Breast epithelium (tissue), 3 donors: ENCODE measurements around the gene DAZAP2.

Experiments
- POLR2A ChIP-seq: fragments of 450-650 bp; IDR thresholded peaks from one replicate; pipeline ENCODE4 v1.6.1; 2016; ENCODE audit warnings: antibody characterized with exemption, mild to moderate bottlenecking, moderate library complexity
- TF ChIP-seq, protein P1 (sequence below), 3 donors: fragments of 450-650 bp; IDR thresholded peaks; one replicate each; pipeline ENCODE4 v1.5.1; 2016 to 2017; ENCODE audit warnings: antibody characterized with exemption in 3 of 3, mild to moderate bottlenecking in 3 of 3, moderate library complexity in 3 of 3

DNA sequence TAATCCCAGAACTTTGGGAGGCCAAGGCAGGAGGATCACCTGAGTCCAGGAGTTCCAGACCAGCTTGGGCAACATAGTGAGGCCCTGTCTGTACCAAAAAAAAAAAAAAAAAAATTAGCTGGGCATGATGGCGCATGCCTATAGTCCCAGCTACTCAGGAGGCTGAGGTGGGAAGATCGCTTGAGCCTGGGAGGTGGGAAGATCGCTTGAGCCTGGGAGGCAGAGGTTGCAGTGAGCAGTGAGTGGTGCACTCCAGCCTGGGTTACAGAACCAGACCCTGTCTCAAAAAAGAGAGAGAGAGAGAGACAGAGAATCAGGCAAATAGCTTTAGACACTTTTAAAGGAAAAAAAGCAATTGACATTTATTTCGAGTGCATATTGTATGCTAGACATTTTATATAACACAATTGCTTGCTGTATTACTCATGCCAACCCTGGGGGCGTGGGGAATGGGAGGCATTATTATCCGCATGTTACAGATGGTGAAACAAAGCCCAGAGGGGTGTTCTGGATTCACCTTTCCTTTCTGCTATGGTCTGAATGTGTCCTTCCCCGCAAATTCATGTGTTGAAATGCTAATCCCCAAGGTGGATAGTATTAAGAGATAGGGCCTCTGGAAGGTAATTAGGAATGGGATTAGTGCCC is 30.5 kb upstream of the DAZAP2 start:
- TF ChIP-seq POLR2A: no peak
- TF ChIP-seq, protein P1, sequence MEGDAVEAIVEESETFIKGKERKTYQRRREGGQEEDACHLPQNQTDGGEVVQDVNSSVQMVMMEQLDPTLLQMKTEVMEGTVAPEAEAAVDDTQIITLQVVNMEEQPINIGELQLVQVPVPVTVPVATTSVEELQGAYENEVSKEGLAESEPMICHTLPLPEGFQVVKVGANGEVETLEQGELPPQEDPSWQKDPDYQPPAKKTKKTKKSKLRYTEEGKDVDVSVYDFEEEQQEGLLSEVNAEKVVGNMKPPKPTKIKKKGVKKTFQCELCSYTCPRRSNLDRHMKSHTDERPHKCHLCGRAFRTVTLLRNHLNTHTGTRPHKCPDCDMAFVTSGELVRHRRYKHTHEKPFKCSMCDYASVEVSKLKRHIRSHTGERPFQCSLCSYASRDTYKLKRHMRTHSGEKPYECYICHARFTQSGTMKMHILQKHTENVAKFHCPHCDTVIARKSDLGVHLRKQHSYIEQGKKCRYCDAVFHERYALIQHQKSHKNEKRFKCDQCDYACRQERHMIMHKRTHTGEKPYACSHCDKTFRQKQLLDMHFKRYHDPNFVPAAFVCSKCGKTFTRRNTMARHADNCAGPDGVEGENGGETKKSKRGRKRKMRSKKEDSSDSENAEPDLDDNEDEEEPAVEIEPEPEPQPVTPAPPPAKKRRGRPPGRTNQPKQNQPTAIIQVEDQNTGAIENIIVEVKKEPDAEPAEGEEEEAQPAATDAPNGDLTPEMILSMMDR (IDR thresholded peaks at IDR 0.05): no peak
